ENCODE data around the gene CSRP3. TPM values are rescaled to one million over a fixed set of nuclear protein-coding genes. Genes with fewer than 3 reads are reported as not detected.

CSRP3 gene
- total and polyA plus RNA-seq, 2 donors (not counting 3 experiments of a cell fraction or from before 2014, with no cell fraction given), result not detected

GRCh38 chr11:19173004-19173689 lies 28.6 kb downstream of the CSRP3 start:
- intact Hi-C loops (cut with micrococcal nuclease), result loop anchor here (5.0 kb wide), 1 partner anchor 69 kb away; the partner anchor contains the start of gene E2F8
- H3K79me2 ChIP-seq (ENCODE audit: control insufficient read depth, insufficient read depth, low read length), result no peaks in the 10 kb centered on the region
- H3K9me1 ChIP-seq (replicated peaks; ENCODE audit: control insufficient read depth, extremely low read depth, insufficient read depth, low read length), result no peaks in the 10 kb centered on the region
- dilution Hi-C loops (cut with MboI; ENCODE audit: extremely low pct_ligation_motif_present, low sequenced_read_pairs), result no loop called here
- no peak overlapping the region for H3K9ac ChIP-seq (replicated peaks; ENCODE audit: extremely low read depth, insufficient read depth, low read length)
- ChIA-PET POLR2A (no interaction called here), CTCF (interaction anchor here (3.6 kb wide), 1 partner anchor 96 kb away, joined by 15 read pairs; no protein-coding TSS in a partner anchor)
- peaks cover 10 to 32% of the 10 kb centered on the region in 2 experiments for H3K36me3 ChIP-seq (ENCODE audit: control insufficient read depth in 2 of 2, extremely low read depth in 1 of 2, insufficient read depth in 2 of 2, low read length in 2 of 2)
- FAIRE-seq (no peak), DNase-seq (ENCODE audit: low read depth, low spot score) (no peak)
- H3K27ac ChIP-seq (ENCODE audit: insufficient read depth, low read depth, low read length), result no peak overlapping the region
- BruUV-seq (replicated peaks), result no TSS peak
- H3K9me3 ChIP-seq (replicated peaks; ENCODE audit: control insufficient read depth, insufficient read depth, low read length), result no peaks in the 10 kb centered on the region
- peaks cover 9% of the 10 kb centered on the region for H3K4me1 ChIP-seq (ENCODE audit: control insufficient read depth, extremely low read depth, insufficient read depth, low read length)
- no peak overlapping the region for H3K4me2 ChIP-seq (ENCODE audit: insufficient read depth, low read length)
- H2AFZ ChIP-seq (ENCODE audit: low read depth, low read length), result no peak overlapping the region
- H3K27me3 ChIP-seq (ENCODE audit: control insufficient read depth in 2 of 2, insufficient read depth in 2 of 2, low read length in 2 of 2), result no peaks in the 10 kb centered on the region
- H3K4me3 ChIP-seq (replicated peaks in 1 of 3; ENCODE audit: insufficient read depth in 1 of 3, low read depth in 1 of 3, low read length in 3 of 3), result no peak overlapping the region
- H4K20me1 ChIP-seq (replicated peaks; ENCODE audit: control insufficient read depth, extremely low read depth, insufficient read depth, low read length), result no peaks in the 10 kb centered on the region
- TF ChIP-seq MYC (IDR thresholded peaks at IDR 0.05; ENCODE audit: low read depth, low read length) (no peak), GATA2 (IDR thresholded peaks at IDR 0.05; ENCODE audit: insufficient read depth, insufficient read length, low read depth, low read length) (no peak), CTCF (IDR thresholded peaks at IDR 0.05; ENCODE audit: extremely low read depth in 1 of 2, insufficient read depth in 1 of 2, low read depth in 1 of 2, low read length in 2 of 2) (no peak), POLR2AphosphoS5 (IDR thresholded peaks at IDR 0.05; ENCODE audit: insufficient read depth, low read depth, low read length) (no peak), JUN (IDR thresholded peaks at IDR 0.05; ENCODE audit: borderline replicate concordance, insufficient read depth, insufficient read length, low read depth) (no peak), POLR2A (IDR thresholded peaks at IDR 0.05; ENCODE audit: low read depth, low read length) (no peak), FOS (IDR thresholded peaks at IDR 0.05; ENCODE audit: borderline replicate concordance, insufficient read depth, low read length) (no peak), EZH2 (IDR thresholded peaks at IDR 0.05; ENCODE audit: borderline replicate concordance, low read depth, low read length, severe bottlenecking) (no peak), MAX (IDR thresholded peaks at IDR 0.05; ENCODE audit: insufficient read depth, insufficient read length) (no peak)

Data from endothelial cell of umbilical vein (primary cell).